HL-60 (cell line): ENCODE results near the gene CD93.

Source experiments
- DNase-seq, 2 experiments: peaks; one replicate each; pipeline ENCODE4 v3.0.0-alpha.2; 2010 to 2020; ENCODE audit warnings: low read depth in 1 of 2, low spot score in 1 of 2
- H3K27ac ChIP-seq: fragments of 250-450 bp; sonication (Bioruptor Pico); replicated peaks from 2 replicates; pipeline ENCODE4 v1.5.1; 2020; ENCODE audit warnings: mild to moderate bottlenecking, moderate library complexity
- H3K27me3 ChIP-seq: fragments of 250-450 bp; sonication (Bioruptor Pico); 2 replicates; pipeline ENCODE4 v1.5.1; 2021; ENCODE audit warnings: mild to moderate bottlenecking, moderate library complexity; ENCODE audit not compliant: insufficient read depth, poor library complexity, severe bottlenecking
- H3K4me3 ChIP-seq: replicated peaks from 2 replicates; pipeline ENCODE4 v1.5.1; 2011; ENCODE audit warnings: mild to moderate bottlenecking, control low read depth, low read length; ENCODE audit not compliant: insufficient read depth
- GABPA ChIP-seq: IDR thresholded peaks from 2 replicates; pipeline ENCODE4 v1.6.1; 2012; ENCODE audit warnings: low read depth
- POLR2AphosphoS5 ChIP-seq: IDR thresholded peaks from 2 replicates; pipeline ENCODE4 v1.6.1; 2012; ENCODE audit warnings: low read depth
- SPI1 ChIP-seq: IDR thresholded peaks from 2 replicates; pipeline ENCODE4 v1.6.1; 2012; ENCODE audit warnings: low read depth, mild to moderate bottlenecking, borderline replicate concordance
- TF ChIP-seq, protein P1 (sequence below): IDR thresholded peaks from 2 replicates; pipeline ENCODE4 v1.6.1; 2012; ENCODE audit warnings: low read depth; ENCODE audit not compliant: insufficient replicate concordance
- TF ChIP-seq, protein P2 (sequence below): IDR thresholded peaks from one replicate; pipeline ENCODE4 v1.5.1; 2011; ENCODE audit warnings: low read length, control low read depth, inconsistent platforms; ENCODE audit not compliant: insufficient read depth

CD93 gene

DNA sequence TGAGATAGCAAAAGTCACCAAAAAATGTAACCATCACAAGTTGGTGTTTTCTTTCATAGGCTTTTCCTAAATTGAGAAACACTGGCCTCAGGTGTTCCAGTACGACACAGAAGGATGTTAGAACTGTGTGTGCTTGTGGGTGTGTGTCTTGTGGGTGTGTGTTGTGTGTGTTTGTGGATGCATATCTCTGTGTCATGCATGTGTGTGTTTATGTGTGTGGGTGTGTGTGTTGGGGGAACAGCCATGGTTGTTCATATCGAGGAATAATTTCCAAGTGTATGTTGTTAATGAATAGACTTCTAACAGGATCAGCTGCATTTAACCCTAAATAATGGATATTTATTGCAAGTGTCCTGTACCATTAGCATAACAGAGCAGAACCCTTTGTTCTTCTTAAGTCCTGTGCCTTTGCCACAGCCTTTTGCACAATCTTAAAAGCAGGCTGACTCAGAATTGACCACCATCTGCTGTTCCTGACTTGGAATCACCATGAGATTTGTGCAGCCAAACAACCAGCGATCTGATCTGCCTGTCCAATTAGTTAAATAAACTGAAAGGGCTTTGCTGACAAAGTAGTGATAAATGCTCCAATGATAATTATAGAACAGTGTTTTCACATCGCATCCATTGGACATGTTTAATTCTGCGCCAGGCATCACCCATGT is 7.6 kb downstream of the CD93 start:
- no peak overlapping the region for H3K4me3 ChIP-seq
- H3K27ac ChIP-seq, result no peak overlapping the region
- no peaks in the 10 kb centered on the region for H3K27me3 ChIP-seq
- TF ChIP-seq POLR2AphosphoS5, result no peak
- no peak for TF ChIP-seq GABPA
- no peak for DNase-seq

DNA sequence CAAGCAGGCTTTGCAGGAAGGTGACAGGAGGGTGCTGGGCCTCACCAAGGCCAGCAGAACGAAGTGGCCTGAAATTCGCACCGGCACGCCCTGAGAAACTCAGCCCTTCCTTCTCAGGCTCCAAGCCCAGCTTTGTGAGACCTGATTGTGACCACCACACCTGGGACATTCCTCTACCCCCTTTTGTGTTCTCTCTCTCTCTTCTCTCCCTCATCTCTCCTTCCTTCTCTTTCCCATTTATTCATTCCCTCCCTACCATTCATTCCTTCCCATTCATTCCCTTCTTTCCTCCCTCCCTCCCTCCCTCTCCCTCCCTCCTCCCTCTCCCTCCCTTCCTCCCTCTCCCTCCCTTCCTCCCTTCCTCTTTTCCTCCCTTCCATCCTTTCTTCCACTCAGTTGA is 8.8 kb downstream of the CD93 start:
- TF ChIP-seq SPI1 (no peak), POLR2AphosphoS5 (no peak)
- TF ChIP-seq, protein P1, sequence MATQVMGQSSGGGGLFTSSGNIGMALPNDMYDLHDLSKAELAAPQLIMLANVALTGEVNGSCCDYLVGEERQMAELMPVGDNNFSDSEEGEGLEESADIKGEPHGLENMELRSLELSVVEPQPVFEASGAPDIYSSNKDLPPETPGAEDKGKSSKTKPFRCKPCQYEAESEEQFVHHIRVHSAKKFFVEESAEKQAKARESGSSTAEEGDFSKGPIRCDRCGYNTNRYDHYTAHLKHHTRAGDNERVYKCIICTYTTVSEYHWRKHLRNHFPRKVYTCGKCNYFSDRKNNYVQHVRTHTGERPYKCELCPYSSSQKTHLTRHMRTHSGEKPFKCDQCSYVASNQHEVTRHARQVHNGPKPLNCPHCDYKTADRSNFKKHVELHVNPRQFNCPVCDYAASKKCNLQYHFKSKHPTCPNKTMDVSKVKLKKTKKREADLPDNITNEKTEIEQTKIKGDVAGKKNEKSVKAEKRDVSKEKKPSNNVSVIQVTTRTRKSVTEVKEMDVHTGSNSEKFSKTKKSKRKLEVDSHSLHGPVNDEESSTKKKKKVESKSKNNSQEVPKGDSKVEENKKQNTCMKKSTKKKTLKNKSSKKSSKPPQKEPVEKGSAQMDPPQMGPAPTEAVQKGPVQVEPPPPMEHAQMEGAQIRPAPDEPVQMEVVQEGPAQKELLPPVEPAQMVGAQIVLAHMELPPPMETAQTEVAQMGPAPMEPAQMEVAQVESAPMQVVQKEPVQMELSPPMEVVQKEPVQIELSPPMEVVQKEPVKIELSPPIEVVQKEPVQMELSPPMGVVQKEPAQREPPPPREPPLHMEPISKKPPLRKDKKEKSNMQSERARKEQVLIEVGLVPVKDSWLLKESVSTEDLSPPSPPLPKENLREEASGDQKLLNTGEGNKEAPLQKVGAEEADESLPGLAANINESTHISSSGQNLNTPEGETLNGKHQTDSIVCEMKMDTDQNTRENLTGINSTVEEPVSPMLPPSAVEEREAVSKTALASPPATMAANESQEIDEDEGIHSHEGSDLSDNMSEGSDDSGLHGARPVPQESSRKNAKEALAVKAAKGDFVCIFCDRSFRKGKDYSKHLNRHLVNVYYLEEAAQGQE, result no peak
- TF ChIP-seq, protein P2, sequence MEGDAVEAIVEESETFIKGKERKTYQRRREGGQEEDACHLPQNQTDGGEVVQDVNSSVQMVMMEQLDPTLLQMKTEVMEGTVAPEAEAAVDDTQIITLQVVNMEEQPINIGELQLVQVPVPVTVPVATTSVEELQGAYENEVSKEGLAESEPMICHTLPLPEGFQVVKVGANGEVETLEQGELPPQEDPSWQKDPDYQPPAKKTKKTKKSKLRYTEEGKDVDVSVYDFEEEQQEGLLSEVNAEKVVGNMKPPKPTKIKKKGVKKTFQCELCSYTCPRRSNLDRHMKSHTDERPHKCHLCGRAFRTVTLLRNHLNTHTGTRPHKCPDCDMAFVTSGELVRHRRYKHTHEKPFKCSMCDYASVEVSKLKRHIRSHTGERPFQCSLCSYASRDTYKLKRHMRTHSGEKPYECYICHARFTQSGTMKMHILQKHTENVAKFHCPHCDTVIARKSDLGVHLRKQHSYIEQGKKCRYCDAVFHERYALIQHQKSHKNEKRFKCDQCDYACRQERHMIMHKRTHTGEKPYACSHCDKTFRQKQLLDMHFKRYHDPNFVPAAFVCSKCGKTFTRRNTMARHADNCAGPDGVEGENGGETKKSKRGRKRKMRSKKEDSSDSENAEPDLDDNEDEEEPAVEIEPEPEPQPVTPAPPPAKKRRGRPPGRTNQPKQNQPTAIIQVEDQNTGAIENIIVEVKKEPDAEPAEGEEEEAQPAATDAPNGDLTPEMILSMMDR, result no peak
- H3K4me3 ChIP-seq, result no peak overlapping the region
- H3K27ac ChIP-seq, result no peak overlapping the region
- no peaks in the 10 kb centered on the region for H3K27me3 ChIP-seq
- DNase-seq, result no peak

DNA sequence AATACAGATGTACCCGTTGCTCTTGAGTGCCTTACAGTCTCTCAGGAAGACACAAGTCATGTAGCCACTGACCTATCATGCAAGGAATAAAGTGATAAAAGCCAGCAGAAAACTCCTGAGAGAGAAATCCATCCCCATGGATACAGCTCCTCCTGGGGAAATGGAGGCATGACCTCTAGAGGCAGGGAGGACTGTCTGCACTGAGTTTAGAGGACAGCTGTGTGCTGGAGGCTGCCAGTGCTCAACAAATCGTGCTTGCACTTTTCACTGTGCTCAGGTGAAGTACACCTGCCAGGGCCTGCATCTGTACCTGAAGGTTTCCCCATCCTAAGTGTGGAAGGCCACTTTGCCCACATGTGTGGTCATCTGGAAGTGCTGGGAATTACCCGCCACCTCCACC is 12.1 kb downstream of the CD93 start:
- no peak for DNase-seq
- no peak overlapping the region for H3K4me3 ChIP-seq
- H3K27ac ChIP-seq, result no peak overlapping the region
- TF ChIP-seq GABPA, result no peak
- TF ChIP-seq SPI1, result no peak
- TF ChIP-seq, protein P2, result no peak
- TF ChIP-seq, protein P1, result no peak
- TF ChIP-seq POLR2AphosphoS5, result no peak
- no peaks in the 10 kb centered on the region for H3K27me3 ChIP-seq

DNA sequence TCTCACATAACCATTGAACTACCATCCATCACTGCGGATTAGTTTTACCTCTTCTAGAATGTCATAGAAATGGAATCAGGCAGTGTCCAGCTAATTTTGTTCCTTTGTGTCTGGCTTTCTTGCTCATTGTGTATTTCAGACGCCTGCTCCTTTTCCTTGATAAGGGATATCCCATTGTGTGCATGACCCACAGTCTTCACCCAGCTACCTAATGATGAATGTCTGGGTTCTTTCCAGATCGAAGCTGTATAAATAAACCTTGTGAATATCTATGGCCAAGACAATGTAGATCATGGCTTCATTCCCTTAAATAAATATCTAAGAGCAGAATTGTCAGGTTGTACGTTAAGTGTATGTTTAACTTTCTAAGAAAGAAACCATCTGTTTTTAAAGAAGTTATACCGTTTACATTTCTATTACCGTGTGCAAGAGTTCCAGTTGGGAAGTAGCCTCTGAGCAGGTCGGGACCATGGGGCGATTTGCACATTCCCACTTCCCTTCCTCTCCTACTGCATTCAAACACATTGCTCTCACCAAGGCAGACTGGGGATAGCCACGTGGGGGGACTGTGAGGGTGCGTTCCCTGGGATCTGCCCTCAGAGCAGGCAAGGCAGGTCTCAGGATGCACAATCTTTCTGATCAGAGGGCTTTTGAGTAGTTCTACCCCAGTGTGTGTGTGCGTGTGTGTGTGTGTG is 13.1 kb downstream of the CD93 start:
- H3K4me3 ChIP-seq, result no peak overlapping the region
- TF ChIP-seq, protein P1, result no peak
- TF ChIP-seq POLR2AphosphoS5 (no peak), SPI1 (no peak), GABPA (no peak)
- TF ChIP-seq, protein P2, result no peak
- no peaks in the 10 kb centered on the region for H3K27me3 ChIP-seq
- no peak for DNase-seq
- no peak overlapping the region for H3K27ac ChIP-seq
